A673 (cell line): ENCODE data around the gene VWA8. TPM values are rescaled to one million over a fixed set of nuclear protein-coding genes. Genes with fewer than 3 reads are reported as not detected.

Source experiments
- BruUV-seq: library from RNA; stranded (reverse); fragments of 400-500 nt; replicated peaks from 2 replicates; lab custom pipeline; 2021; lab: Mats Ljungman, UMichigan
- CTCF ChIA-PET: fragments of 300-600 bp; sonication (Branson Sonifier 250); formaldehyde crosslinking; loops from one replicate; lab custom pipeline; 2022; ENCODE audit warnings: antibody characterized with exemption; lab: Charles Lee
- POLR2A ChIA-PET: fragments of 300-600 bp; sonication (Branson Sonifier 250); formaldehyde crosslinking; loops from one replicate; lab custom pipeline; 2022; ENCODE audit warnings: antibody characterized with exemption; ENCODE audit not compliant: low non-redundant PET; lab: Charles Lee
- DNase-seq: peaks from one replicate; pipeline ENCODE4 v3.0.0-alpha.2; 2015; ENCODE audit warnings: low spot score
- H3K27ac ChIP-seq: fragments of 200-600 bp; sonication (generic); 2 replicates; pipeline ENCODE4 v1.5.1; 2016; ENCODE audit warnings: mixed run types, low read depth, mild to moderate bottlenecking, mixed read lengths, antibody characterized with exemption, low read length; ENCODE audit not compliant: poor library complexity, severe bottlenecking
- H3K27me3 ChIP-seq: fragments of 200-600 bp; sonication (generic); replicated peaks from 2 replicates; pipeline ENCODE4 v1.6.1; 2017; ENCODE audit warnings: mixed run types, low read depth, mild to moderate bottlenecking, mixed read lengths, antibody characterized with exemption, low read length; ENCODE audit not compliant: insufficient read depth, poor library complexity
- H3K36me3 ChIP-seq: fragments of 200-600 bp; sonication (generic); 2 replicates; pipeline ENCODE4 v1.6.1; 2016; ENCODE audit warnings: mixed run types, mild to moderate bottlenecking, mixed read lengths, antibody characterized with exemption, low read length; ENCODE audit not compliant: insufficient read depth, poor library complexity, severe bottlenecking
- H3K4me1 ChIP-seq: fragments of 200-600 bp; sonication (generic); 2 replicates; pipeline ENCODE4 v1.6.1; 2017; ENCODE audit warnings: mixed run types, mild to moderate bottlenecking, mixed read lengths, antibody characterized with exemption, low read length; ENCODE audit not compliant: insufficient read depth, poor library complexity, severe bottlenecking
- H3K4me3 ChIP-seq: fragments of 200-600 bp; sonication (generic); 2 replicates; pipeline ENCODE4 v1.5.1; 2016; ENCODE audit warnings: low read depth, mixed run types, mild to moderate bottlenecking, mixed read lengths, low read length; ENCODE audit not compliant: poor library complexity, severe bottlenecking
- H3K9me3 ChIP-seq: fragments of 200-600 bp; sonication (generic); 2 replicates; pipeline ENCODE4 v1.6.1; 2016; ENCODE audit warnings: mixed run types, low read depth, mild to moderate bottlenecking, mixed read lengths, antibody characterized with exemption, low read length; ENCODE audit not compliant: poor library complexity, severe bottlenecking
- EZH2 ChIP-seq: fragments of 200-600 bp; sonication (generic); IDR thresholded peaks from 2 replicates; pipeline ENCODE4 v1.6.1; 2017; ENCODE audit warnings: borderline replicate concordance, low read depth, mild to moderate bottlenecking, mixed read lengths, antibody characterized with exemption, low read length; ENCODE audit not compliant: poor library complexity, severe bottlenecking
- intact Hi-C: fragments of 100-400 bp; cut with micrococcal nuclease; formaldehyde crosslinking; loops from one replicate; pipeline ENCODE4 v1.10.0; 2022; ENCODE audit not compliant: unreplicated experiment
- total RNA-seq: library from RNA; stranded (reverse); gene quantifications from 2 replicates; pipeline ENCODE4 v1.2.3, GENCODE V29; 2021
- TF ChIP-seq, protein P1 (sequence below): fragments of 300-800, 200-600 bp; sonication (generic); conservative IDR thresholded peaks from 2 replicates; pipeline ENCODE4 v1.5.1; 2017; ENCODE audit warnings: low read depth, mild to moderate bottlenecking, antibody characterized with exemption, low read length, moderate library complexity, mixed read lengths

Gene VWA8
- total RNA-seq, 1 experiment from 2014 or later, result 18.5 TPM

DNA sequence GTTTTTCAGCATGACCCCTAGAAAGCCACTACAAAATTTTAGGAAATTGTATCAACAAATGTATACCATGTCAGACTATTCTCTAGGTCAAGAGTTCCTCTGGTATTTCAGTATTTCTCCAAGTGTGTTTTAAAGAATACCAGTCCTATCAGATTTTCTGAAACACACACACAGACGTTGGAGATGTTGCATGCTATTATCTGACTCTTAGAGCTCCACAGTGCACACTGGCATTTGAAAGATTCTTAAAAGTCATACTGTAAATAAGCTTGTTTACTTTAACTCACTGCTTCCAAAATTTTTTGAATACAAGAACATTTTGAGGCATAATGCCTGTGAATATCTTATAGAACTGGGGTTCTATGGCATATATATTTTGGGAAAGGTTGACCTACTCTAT lies 33.8 kb upstream of the VWA8 start:
- no peak for TF ChIP-seq EZH2
- TF ChIP-seq, protein P1, sequence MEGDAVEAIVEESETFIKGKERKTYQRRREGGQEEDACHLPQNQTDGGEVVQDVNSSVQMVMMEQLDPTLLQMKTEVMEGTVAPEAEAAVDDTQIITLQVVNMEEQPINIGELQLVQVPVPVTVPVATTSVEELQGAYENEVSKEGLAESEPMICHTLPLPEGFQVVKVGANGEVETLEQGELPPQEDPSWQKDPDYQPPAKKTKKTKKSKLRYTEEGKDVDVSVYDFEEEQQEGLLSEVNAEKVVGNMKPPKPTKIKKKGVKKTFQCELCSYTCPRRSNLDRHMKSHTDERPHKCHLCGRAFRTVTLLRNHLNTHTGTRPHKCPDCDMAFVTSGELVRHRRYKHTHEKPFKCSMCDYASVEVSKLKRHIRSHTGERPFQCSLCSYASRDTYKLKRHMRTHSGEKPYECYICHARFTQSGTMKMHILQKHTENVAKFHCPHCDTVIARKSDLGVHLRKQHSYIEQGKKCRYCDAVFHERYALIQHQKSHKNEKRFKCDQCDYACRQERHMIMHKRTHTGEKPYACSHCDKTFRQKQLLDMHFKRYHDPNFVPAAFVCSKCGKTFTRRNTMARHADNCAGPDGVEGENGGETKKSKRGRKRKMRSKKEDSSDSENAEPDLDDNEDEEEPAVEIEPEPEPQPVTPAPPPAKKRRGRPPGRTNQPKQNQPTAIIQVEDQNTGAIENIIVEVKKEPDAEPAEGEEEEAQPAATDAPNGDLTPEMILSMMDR, result no peak
- Histone ChIP-seq H3K9me3 (no peaks in the 10 kb centered on the region), H3K36me3 (no peaks in the 10 kb centered on the region), H3K4me1 (no peaks in the 10 kb centered on the region), H3K27me3 (no peaks in the 10 kb centered on the region), H3K4me3 (no peak overlapping the region), H3K27ac (no peak overlapping the region)
- ChIA-PET CTCF (interaction anchor here (0.7 kb wide), 1 partner anchor 539 kb away, joined by 3 read pairs; no protein-coding TSS in a partner anchor), POLR2A (no interaction called here)
- no peak for DNase-seq
- BruUV-seq, result no TSS peak
- intact Hi-C loops, result no loop called here

DNA sequence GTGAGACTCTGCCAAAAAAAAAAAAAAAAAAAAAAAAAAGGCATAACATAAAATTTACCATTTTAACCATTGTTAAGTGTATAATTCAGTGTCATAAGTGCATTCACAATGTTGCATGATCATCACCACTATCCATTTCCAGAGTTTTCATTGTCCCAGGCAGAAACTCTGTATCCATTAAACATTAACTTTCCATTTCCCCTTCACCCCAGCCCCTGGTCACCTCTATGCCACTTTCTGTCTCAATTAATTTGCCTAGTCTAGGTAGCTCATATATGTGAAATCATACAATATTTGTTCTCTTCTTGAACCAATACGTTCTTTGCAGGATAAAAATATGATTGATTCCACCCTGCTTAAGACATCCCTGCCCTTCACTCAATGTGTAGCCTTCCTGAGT lies 31.0 kb upstream of the VWA8 start:
- no TSS peak for BruUV-seq
- DNase-seq, result no peak
- POLR2A ChIA-PET, result no interaction called here
- H3K27ac ChIP-seq, result no peak overlapping the region
- no peaks in the 10 kb centered on the region for H3K36me3 ChIP-seq
- H3K4me3 ChIP-seq, result no peak overlapping the region
- H3K27me3 ChIP-seq, result no peaks in the 10 kb centered on the region
- H3K4me1 ChIP-seq, result no peaks in the 10 kb centered on the region
- TF ChIP-seq, protein P1, result no peak
- TF ChIP-seq EZH2, result no peak
- CTCF ChIA-PET, result no interaction called here
- H3K9me3 ChIP-seq, result no peaks in the 10 kb centered on the region
- intact Hi-C loops, result no loop called here

DNA sequence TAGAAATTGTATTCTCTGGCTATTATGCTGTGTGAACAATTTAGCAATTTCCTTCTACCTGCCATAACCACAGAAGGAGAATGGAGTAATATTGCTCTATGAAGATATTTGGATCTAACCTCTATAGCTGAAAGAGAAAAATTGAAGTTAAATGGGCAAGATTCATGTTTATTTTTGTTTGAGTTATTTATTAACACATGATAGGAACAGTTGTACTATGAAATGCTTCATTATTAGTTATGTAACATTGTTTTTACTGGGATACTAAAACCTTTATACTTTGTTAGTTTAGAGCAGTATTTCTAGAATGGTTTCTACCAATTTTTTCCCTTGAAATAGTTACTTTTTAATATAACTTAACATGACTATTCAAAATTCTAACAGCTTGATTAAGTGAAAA lies 27.3 kb upstream of the VWA8 start:
- Histone ChIP-seq H3K4me1 (no peaks in the 10 kb centered on the region), H3K27ac (no peak overlapping the region), H3K27me3 (no peaks in the 10 kb centered on the region), H3K9me3 (no peaks in the 10 kb centered on the region), H3K4me3 (no peak overlapping the region), H3K36me3 (no peaks in the 10 kb centered on the region)
- CTCF ChIA-PET, result no interaction called here
- intact Hi-C loops, result no loop called here
- BruUV-seq, result no TSS peak
- TF ChIP-seq EZH2, result no peak
- TF ChIP-seq, protein P1, result no peak
- DNase-seq, result no peak
- POLR2A ChIA-PET, result no interaction called here
